Measurements from ENCODE around the gene PSAT1. TPM values are rescaled to one million over a fixed set of nuclear protein-coding genes. Genes with fewer than 3 reads are reported as not detected.

Gene PSAT1
- total and polyA plus RNA-seq, 2 of the 13 experiments (the other 11 are each of a cell fraction or from before 2014, with no cell fraction given) = 135 to 229 TPM

DNA sequence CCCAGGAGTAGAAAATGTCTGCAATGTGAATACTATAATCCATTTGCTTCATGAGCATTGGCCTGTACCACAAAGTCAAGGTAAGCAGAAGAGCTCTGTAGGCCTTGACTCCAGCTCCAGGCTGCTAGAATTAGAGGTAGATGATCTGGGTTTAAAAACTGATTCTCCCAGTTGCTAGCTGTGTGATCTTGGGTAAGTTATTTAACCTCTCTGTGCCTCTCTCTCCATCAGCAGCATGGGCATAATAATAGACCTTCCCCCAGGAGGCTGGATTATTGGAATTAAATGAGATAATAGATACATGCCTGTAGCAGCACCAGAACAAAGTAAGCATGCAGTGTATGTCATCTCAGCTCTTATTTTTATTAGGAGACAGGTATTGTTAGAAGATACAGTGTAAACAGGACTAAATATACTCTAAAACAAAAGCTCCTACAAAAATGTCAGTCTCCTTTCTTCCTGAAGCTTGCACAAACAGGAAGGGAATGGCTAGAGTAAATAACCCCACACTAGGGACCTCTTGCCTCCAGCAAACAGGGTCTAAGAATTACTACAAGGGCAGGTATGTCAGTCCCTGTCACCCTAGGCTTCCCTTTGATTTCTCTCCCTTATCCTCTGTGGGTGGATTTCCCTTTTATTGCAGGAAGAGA lies 57.5 kb downstream of the PSAT1 start (continued):
- TF ChIP-seq KIAA2018 (CRISPR knock-in tag; IDR thresholded peaks at IDR 0.05; ENCODE audit: borderline replicate concordance) (no peak), ZSCAN5A (CRISPR knock-in tag; IDR thresholded peaks at IDR 0.05; ENCODE audit: borderline replicate concordance) (no peak; the same call in 1 of the 2 replicates), SAP130 (CRISPR knock-in tag; IDR thresholded peaks at IDR 0.05; ENCODE audit: low read depth) (peak; percentile 52; the same call in 1 of the 2 replicates), FOSL2 (CRISPR knock-in tag; IDR thresholded peaks at IDR 0.05) (0 out of 2 replicates have a peak, but pooled peaks have one; percentile 18), ZNF142 (CRISPR knock-in tag; IDR thresholded peaks at IDR 0.05) (no peak), ZNF263 (CRISPR knock-in tag; IDR thresholded peaks at IDR 0.05) (no peak), NCOA1 (CRISPR knock-in tag; IDR thresholded peaks at IDR 0.05) (no peak), ZNF3 (CRISPR knock-in tag; IDR thresholded peaks at IDR 0.05) (0 out of 2 replicates have a peak, but pooled peaks have one; percentile 61), ZSCAN31 (CRISPR knock-in tag; IDR thresholded peaks at IDR 0.05; ENCODE audit: low read depth) (no peak), FLYWCH1 (CRISPR knock-in tag; IDR thresholded peaks at IDR 0.05) (no peak)
- TF ChIP-seq, protein P1, sequence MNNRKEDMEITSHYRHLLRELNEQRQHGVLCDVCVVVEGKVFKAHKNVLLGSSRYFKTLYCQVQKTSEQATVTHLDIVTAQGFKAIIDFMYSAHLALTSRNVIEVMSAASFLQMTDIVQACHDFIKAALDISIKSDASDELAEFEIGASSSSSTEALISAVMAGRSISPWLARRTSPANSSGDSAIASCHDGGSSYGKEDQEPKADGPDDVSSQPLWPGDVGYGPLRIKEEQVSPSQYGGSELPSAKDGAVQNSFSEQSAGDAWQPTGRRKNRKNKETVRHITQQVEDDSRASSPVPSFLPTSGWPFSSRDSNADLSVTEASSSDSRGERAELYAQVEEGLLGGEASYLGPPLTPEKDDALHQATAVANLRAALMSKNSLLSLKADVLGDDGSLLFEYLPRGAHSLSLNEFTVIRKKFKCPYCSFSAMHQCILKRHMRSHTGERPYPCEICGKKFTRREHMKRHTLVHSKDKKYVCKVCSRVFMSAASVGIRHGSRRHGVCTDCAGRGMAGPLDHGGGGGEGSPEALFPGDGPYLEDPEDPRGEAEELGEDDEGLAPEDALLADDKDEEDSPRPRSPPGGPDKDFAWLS (CRISPR knock-in tag; IDR thresholded peaks at IDR 0.05; ENCODE audit: borderline replicate concordance) = no peak

Measured in HepG2 (cell line).